ENCODE measurements around the gene CWC27.
A peak's percentile ranks its signal among the peaks of the same experiment; 100 is the strongest.
"Not testable (repeated sequence)": the region's sequence is repeated elsewhere in the genome, so short reads cannot be mapped to it uniquely, and the experiment has no call there.

The CWC27 gene

DNA sequence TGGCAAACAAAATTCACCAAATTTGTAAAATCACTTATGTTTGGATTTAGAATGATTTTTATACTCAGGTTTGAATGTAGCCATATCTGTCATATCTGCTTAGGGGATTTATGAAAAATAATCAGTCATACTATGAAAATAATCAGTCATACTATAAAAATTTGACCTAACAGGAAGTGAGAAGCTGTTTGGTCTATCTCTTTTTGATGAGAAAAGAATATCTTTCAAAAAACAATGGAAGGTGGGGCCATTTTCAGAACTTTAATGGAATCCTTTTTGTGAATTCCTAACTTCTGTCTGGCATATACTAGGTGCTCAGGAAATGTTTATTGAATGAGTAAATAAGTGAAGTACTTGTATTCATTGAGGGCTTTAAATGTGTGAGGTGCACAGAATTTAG is 70.1 kb downstream of the CWC27 start:
- peak; percentile 44 for DNase-seq (ENCODE audit: low read depth)

DNA sequence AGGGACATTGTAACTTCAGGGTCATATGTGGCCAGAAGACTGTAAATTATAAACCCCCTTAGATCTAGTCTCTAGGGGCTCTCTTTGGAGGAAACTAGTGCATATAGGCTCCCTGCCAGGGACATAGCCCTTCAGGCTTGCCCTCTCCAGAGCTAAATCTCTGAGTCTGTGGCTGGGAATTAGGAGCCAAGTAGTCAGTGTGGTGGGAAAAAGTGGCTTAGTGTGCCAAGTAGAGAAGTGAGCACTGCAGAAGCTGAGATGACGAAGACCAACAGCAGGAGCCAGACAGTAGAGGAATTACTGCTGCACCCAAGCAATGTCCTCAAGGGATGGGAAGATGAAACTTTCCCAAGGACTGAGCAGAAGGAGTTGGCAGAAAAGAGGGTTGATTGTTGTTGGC is 71.2 kb downstream of the CWC27 start:
- no peak for DNase-seq (ENCODE audit: low read depth)

DNA sequence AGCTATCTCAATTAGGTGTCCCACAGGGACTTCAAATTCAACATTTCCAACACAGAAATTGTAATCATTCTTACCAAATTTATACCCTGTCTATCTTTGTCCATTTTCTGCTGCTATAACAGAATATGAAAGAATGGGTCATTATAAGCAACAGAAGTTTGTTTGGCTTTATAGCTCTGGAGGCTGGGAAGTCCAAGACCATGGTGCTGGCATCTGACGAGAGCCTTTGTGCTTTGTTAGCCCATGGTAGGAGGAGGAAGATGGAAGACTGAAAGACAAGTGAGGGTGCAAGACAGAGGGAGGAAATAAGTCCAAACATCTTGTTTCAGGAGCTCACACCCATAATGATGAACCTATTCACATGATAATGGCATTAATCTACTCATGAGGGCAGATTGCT is 72.2 kb downstream of the CWC27 start:
- DNase-seq (ENCODE audit: low read depth), result no peak

DNA sequence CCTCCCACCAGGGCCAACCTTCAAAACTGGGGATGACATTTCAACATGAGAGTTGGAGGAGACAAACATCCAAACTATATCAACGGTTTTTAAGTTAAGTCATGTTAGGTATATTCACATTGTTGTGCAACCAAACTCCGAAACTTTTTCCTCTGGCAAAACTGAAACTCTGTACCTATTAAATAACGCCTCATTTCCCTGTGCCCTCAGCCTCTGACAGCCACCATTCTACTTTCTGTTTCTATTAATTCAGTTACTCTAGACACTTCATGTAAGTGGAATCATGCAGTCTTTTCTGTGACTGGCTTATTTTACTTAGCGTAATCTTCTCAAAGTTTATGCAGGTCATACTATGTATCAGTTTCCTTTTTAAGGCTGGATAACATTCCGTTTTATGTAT is 85.0 kb downstream of the CWC27 start:
- DNase-seq (ENCODE audit: low read depth), result no peak

DNA sequence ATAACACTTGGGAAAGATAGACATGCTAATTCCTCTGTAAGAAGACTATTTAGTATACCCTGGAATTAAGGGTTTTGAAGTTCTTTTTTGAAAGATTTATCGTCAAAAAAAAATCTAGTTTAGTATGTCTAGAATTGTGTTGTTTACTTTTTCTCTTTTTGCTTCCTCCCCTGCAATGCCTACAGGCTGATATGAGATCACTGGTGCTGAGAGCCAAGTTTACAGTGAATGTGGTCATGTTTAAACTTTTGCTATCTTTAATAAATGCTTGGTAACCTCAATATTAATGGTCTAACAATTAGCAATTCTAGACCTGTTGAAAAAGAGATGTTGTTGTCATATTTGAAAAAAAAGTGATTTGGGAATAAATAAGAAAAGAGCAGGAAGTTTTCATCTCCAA is 86.1 kb downstream of the CWC27 start:
- DNase-seq (ENCODE audit: low read depth), result no peak

DNA sequence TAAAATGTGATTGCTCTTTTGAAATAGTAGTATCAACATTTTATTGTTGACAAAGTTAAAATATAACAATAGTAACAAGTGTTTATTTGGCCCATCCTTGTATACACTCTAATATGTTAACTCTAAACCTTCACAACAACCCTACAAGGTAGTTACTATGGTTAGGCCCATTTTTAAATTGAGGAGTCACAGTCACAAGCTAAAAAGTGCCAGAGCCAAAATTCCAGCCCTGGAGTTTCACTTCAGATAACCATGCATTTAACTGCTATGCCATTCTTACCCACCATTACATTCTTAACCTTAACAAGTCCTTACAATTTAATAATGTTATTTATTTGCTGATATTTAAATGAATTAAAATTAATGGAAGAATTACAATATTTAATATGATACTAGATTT is 91.2 kb downstream of the CWC27 start:
- DNase-seq (ENCODE audit: low read depth), result no peak

DNA sequence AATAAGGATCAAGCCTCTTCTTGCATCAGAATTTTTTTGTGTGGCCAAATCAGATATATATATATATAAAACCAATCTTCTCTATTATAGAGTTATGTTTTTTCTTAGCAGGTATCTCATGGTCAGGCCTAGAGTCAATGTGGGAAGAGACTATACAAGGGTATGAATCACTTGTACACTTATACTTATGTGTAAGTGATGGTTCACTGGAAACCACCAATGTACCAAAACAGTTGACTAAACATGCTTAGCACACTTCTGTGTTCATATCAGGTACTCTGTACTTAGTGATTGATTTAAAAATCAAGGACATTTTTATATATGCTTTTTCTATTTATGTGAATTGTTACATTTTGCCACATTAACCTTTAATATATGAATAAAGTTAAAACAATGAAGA is 92.6 kb downstream of the CWC27 start:
- peak; percentile 10 for DNase-seq (ENCODE audit: low read depth)

DNA sequence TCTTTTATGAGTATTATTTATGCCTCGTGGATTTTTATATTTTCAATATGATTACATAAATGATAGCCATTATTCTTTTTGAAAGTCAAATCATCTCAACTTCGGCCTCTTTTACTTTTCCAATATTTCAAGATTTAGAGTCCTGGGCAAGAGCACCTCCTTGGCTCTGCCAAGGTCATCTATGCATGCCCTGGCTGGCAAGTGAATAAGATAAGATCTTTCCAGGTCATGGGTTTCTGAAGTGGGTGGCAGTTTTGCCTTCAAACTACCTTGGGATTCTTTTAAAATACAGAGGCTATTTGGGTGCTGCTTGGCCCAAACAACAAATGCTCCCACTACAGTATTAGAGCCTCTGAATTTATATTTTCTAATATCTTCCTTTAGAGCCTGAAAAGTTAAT is 95.4 kb downstream of the CWC27 start:
- DNase-seq (ENCODE audit: low read depth), result no peak

DNA sequence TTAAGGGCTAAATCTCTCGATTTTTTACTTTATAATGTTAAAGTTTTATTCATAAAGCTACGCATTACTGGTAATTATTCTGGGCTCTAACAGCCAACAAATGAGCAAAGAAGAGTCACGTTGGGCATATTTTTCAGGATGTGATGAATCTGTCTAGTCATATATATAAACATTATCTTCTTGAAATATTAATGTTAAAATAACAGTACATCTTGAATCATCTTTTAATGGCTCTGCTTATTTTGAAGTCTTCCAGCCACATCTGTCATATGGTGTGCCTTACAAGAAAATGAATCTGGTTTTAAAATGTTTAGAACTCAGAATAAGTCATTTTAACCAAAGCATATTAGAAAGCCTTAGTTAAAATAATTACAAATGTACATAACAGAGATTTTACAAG is 96.9 kb downstream of the CWC27 start:
- DNase-seq (ENCODE audit: low read depth), result peak; percentile 19

DNA sequence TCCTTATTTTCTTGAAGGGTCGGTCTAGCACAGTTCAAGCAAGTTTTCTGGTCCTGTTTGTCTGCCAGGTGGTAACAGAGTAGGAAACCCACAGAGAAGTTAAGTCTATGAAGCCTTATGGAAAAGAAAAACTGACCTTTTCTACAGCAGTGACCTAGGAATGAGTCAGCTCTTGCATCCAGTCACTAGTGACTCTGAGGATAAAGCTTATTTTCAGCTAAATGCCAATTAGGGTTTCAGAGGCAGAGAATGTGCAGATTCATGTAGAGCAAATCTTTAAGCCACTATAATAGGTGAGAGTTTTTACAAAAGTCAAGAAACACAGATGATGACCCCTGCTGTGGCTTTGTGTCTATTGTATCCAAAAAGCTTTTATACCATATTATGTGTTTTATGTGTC is 100.7 kb downstream of the CWC27 start:
- peak; percentile 88 for DNase-seq (ENCODE audit: low read depth)

DNA sequence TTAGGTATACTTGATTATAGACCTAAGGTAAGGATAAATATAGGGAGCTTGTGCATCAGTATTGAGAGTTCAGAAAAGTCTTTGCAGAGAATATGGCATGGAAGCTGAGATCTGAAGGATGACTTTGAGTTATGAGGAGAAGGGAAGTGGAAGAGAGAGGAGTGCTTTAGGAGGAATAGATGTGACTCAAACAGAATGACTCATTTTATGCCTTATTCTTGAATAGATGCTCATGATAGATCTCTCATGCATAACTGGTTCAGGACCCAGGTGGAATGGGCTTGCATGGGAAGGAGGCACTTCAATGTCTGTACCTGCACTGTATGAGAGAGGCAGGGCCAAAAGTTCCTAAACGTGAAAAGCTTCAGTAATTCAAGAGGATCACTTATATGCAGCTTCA is 103.3 kb downstream of the CWC27 start:
- peak; percentile 72 for DNase-seq (ENCODE audit: low read depth)

DNA sequence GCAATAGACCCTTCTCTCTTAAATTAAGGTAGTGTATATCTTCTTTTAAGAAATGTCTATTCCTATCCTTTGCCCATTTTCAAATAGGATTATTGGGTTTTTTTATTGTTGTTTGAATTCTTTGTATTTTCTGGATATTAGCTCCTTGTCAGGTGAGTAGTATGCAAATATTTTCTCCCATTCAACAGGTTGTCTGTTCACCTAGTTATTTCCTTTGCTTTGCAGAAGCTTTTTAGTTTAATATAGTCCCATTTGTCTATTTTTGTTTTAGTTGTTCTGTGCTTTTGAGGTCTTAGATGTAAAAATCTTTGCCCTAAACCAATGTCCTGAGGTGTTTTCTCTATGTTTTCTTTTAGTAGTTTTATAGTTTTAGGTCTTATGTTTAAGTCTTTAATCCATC is 104.7 kb downstream of the CWC27 start:
- DNase-seq (ENCODE audit: low read depth), result no peak

DNA sequence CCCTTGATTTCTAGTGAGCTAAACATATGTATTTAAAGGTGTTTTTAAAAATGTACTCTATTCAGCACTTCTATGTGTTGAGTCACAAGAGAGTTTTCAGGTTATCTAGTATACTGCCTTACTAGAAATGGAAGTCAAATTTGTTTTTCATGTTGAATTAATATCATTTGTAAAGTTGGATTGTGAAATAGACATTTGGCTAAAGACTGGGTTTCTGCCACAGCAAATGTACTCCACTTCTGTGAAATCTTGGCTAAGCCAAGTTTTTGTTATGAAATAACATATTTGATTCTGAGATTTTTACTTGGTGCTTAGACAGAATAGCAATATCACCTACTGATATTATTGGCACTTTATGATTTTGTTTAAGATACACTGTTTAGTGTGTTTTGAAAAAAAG is 106.0 kb downstream of the CWC27 start:
- DNase-seq (ENCODE audit: low read depth), result no peak

DNA sequence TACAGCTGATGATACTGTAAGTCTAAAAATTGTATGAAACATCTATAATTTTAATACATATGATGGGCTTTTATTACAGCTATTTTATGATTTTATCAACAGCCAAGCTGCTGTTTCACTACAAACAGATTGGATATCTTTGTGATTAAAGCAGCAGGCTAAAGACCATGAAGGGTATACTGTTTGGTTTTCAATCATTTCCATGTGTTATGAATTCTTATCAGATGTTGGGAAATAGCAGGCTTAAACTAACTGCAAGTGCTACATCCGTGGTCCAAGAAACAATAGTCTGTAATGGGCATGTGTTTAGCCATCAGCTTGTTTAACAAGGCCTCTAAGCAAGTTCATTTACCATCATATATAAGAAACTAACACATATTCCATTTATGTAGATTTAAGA is 107.5 kb downstream of the CWC27 start:
- DNase-seq (ENCODE audit: low read depth), result no peak

DNA sequence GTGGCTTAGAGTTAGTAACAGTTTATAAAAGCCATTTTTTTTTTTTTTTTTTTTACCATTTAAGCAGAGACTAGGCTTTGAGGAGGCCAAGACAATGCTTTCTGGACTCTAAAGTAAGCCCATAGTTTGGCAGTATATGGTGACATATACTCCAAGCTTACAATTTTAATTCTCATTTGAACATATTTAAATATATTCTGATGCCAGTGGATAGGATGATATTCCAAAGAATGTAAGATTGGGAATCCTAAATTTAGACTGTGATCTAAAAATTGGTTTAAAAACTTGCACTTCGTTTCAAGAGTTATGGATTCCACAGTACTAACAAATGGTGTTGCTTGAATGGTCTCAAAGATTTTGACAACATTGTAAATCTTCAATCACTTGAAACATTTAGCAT is 112.1 kb downstream of the CWC27 start:
- DNase-seq (ENCODE audit: low read depth), result no peak

DNA sequence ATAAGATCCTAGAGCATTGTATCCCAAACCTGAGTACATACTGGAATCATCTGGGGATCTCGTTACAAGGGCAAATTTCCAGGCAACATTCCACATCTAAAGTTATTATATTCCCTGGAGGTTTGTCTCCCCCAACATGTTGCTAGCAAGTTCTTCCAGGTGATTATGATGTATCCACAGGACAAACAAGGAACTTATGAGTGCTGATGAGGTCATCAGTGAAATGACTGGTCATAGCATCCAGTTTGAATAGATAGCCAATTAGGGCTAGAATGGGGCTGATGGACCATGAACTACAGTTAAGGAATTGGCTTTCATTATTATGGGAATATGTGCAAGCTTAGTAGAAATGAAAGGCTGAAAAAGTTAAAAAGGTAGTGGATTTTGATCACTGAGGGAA is 115.2 kb downstream of the CWC27 start:
- peak; percentile 22 for DNase-seq (ENCODE audit: low read depth)

DNA sequence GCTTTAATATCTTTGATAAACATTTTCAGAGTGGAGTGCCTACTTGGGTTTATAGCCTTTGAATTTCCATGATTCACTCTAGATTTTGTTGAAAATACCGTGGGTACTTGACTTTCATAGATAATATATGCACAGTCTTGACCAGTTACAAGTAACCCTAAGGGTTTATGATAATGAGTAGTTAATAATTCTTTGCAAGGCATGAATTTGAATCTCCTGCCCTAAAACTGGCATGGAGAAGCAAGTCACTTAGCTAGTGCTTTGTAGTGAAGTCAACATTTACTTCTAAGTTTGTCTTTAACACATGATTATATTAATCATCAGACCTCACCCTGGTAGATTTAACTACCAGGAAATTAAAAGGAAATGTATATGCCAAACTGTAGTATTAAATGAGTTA is 115.8 kb downstream of the CWC27 start:
- no peak for DNase-seq (ENCODE audit: low read depth)

DNA sequence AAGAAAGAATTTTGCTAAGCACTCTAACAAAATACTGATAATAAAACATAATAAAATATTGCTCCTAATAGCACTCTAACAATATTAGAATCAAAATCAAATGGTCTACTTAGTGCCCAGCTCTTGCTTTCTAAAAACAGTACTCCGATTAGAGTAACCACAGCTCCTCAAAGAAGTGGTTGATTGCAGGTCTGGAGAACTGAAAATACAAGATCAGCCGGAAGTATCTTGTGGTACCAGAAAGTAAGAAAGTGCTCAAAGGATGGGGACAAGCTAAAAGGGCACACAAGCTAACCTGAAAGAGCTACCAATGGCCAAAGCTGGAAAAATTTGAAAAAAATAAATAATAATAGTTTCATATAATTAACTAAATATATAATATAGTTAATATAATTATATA is 119.2 kb downstream of the CWC27 start:
- no peak for DNase-seq (ENCODE audit: low read depth)

DNA sequence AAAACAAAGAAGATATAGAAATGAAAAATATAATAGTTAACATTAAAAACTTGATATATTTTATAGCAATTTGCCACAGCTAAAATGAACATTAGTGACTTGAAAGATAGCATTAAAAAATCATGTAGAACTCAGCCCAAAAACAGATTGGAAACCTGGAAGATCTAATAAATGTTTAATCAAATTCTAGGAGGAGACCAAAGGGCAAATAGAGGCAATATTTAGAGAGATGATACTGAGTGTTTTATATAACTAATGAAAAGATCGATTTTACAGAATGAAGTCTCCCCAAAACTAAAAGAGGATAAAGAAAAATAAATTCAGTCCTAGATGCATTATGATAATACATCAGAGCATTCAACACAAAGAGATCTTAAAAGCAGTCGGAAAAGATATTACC is 127.0 kb downstream of the CWC27 start:
- no peak for DNase-seq (ENCODE audit: low read depth)

DNA sequence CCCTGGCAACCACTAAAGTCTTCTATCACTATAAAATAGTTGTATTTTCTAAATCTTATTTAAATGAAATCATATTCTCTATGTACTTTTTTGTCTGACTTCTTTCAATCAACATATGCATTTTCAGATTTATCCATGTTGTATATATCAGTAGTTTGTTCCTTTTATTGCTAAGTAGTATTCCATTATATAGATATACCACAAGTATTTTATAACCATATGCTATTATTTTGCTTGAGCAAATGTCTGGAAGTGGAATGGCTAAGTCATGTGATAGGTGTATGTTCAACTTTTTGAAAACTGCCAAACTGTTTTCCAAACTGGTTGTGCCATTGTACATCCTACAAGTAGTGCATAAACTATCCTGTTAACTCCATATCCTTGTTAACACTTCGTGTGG is 131.1 kb downstream of the CWC27 start:
- DNase-seq (ENCODE audit: low read depth), result no peak

DNA sequence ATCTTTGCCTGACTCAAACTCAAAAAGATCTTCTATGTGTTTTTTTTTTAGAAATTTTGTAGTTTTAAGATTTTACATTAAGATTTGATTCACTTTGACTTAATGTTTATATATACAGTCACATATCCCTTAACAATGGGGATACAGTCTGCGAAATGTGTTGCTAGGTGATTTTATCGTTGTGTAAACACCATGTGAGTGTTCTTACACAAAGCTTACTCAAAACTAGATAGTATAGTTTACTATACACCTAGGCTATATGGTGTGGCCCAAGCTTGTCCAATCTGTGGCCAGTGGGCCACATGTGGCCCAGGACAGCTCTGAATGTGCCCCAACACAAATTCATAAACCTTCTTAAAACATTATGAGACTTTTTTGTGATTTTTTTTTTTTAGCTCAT is 131.9 kb downstream of the CWC27 start:
- peak; percentile 3 for DNase-seq (ENCODE audit: low read depth)

DNA sequence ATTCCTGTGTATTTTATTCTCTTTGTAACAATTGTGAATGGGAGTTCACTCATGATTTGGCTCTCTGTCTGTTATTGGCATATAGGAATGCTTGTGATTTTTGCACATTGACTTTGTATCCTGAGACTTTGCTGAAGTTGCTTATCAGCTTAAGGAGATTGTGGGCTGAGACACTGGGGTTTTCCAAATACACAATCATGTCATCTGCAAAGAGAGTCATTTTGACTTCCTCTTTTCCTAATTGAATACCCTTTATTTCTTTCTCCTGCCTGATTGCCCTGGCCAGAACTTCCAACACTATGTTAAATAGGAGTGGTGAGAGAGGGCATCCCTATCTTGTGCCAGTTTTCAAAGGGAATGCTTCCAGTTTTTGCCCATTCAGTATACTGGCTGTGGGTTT is 138.7 kb downstream of the CWC27 start:
- not testable (repeated sequence) for DNase-seq (ENCODE audit: low read depth)

DNA sequence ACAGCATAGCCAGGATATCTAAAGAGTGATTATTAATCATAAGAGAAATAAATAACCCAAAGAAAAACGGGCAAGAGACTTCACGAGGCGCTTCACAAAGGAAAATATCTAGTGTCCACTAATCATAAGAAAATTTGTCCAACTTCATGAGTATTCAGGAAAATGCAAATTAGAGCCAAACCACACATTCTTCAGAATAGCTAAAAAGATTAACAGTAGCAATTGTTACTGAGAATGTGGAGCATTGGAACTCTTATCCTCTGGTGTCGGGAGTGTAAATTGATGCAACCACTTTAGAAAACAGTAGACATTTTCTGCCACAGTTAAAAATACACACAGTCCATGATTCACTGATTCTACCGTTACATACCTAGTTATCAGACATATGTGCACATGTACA is 145.7 kb downstream of the CWC27 start:
- peak; percentile 45 for DNase-seq (ENCODE audit: low read depth)

DNA sequence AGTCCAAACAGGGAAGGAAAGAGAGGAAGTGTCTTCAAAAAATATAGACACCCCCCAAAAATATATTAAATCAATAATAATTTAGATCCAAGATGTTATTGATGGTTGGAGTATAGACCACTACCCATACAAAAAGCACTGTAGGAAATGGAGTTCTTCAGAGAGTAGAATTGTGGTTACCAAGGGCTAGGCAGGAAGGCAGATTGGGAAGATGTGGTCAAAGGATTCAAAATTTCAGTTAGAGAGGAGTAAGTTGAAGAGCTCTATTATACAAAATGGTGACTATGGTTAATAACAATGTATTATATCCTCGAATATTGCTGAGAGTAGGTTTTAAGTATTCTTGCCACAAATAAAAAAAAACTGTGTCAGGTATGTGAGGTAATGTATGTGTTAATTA is 149.4 kb downstream of the CWC27 start:
- DNase-seq (ENCODE audit: low read depth), result no peak

DNA sequence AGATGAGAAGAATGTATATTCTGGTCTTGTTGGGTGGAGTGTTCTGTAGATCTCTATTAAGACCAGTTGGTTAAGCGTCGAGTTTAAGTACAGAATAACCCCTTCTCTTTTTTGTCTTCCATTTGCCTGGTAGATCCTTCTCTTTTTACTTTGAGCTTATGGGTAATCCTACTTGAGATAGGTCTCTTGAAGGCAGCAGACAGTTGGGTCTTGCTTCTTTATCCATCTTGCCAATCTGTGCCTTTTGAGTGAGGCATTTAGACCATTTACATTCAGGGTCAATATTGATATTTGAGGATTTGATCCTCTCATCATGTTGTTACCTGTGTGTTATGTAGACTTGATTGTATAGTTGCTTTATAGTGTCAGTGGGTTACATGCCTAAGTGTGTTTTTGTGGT is 152.7 kb downstream of the CWC27 start:
- DNase-seq (ENCODE audit: low read depth), result no peak

Data from ELR (cell line).